Stimulated activated CD4-positive, alpha-beta T cell treated with anti-CD3 and anti-CD28 coated beads, TNF-alpha, amount 100 ng/mL, for 1 hour (primary cell): Measurements from ENCODE around the gene SPP2.

Source experiments
- DNase-seq, 3 donors: peaks; one replicate each; pipeline ENCODE4 v3.0.0-alpha.2; 2020; ENCODE audit warnings: low read depth in 3 of 3, low spot score in 1 of 3

Gene SPP2

DNA sequence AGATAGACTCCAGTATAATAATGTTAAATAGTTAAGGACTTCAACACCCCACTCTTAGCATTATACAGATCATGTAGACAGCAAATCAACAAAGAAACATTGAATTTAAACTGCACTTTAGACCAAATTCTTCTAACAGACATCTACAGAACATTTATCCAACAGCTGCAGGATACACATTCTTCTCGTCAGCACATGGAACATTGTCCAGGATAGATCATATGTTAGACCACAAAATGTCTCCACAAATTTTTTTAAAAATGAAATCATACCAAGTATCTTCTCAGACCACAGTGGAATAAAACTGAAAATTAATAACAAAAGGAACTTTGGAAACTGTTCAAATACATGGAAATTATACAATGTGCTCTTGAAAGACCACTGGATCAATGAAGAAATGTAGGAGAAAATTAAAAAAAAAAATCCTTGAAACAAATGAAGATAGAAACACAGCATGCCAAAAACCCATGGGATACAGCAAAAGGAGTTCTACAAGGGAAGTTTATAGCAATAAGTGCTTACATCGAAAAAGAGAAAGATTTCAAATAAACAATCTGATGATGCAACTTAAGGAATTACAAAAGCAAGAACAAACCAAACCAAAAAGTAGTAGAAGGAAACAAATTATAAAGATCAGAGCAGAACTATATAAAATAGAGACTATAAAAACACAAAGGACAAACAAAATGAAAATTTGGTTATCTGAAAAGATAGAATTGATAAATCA, 12.3 kb upstream of the SPP2 start:
- DNase-seq, result no peak

DNA sequence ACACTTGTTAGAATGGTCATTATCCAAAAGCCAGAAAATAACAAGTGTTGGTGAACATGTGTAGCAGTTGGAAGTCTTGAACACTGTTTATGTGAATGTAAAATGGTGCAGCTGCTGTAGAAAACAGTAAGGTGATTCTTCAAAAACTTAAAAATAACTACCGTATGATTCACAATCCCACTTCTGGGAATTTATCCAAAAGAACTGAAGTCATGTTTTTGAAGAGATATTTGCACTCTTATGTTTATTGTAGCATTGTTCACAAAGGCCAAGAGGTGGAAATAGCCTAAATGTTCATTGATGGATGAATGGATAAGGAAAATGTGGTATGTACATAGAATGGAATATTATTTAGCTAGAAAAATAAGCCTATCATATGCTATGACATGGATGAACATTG, 6.3 kb upstream of the SPP2 start:
- DNase-seq, result no peak

DNA sequence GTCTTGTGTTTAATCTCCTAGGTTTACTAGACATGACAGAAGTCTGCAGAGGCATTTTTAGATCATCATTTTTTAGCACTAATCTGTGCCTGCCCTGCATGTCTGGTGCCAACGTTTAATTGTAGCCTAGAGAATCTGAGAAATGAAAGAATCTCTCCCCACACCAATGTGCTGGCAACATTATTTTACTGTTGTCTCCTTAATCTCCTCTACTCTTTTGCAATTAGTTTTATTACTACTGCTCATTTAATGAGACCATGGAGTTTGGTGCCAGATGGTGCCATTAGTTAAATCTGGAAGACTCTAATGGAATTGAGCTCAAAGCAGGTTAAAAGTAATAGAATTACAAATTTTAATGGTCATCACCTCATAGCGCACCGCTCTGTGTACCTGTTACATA, 4.0 kb upstream of the SPP2 start:
- DNase-seq, result no peak

DNA sequence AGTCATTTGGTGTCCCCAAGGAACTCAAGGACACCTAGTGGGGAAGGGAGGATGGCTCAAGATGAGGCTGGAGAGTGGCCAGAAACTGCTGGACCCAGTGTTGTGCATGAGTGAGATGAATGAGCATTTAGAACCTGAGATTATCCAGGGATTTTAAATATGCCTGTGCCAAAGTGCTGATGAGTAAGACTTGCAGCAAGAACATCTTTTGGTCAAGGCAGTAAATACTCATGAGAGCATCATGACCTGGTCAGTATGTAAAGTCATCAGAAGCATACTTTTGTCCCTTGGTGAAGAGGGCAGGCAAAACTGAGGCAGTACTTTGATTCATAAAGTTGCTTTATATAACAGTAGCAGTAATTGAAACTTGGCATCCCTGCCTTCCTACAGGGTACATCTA, 3.1 kb upstream of the SPP2 start:
- DNase-seq, result no peak

DNA sequence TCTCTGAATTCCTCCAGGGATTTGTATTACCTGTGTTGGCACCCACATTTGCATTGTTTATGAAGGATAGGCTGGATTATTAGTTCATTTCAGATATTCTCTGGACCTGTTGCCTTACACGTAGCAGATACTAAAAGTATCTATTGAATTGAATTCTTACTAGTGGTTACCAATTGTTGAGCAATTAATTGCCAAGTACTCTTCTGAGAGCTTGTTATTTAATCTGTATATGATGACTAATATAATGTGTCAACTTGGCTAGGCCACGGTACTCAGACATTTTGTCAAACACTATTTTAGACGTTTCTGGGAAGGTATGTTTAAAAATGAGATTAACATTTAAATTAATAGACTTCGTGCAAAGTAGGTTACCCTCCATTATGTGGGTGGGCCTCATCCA, 2.5 kb upstream of the SPP2 start:
- DNase-seq, result no peak

DNA sequence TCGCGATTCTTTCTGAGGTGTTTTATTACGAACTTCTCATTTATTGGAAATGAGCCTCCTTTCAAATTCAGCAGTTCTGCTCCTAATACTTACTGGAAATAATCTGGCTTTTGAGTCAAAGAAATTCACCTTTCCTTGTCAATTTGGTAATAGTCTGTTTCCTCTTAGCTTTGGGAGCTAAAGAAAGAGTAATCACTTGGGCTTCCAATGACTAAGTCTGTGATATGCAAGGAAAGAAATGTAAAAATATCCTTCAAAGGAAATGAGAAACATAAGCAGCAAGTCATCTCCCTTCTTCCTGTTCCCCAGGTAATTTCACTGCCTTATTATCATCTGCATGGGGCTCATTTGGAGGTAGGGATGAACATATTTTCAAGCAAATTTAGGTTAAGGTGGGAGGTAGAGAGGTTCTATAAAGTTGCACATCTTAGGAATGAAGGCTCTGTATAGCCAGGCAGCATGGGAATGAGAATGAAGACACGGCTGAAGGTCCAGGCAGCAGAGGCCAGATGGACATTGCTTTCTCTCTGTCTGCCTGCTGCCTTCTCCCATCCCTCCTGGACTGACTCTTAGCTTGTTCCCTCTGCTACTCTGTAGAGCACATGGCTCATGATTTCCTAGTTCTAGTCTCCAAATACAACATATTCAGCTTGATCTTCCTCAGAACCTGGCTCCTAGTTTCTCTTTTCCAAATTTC, 1.0 kb downstream of the SPP2 start:
- no peak for DNase-seq

DNA sequence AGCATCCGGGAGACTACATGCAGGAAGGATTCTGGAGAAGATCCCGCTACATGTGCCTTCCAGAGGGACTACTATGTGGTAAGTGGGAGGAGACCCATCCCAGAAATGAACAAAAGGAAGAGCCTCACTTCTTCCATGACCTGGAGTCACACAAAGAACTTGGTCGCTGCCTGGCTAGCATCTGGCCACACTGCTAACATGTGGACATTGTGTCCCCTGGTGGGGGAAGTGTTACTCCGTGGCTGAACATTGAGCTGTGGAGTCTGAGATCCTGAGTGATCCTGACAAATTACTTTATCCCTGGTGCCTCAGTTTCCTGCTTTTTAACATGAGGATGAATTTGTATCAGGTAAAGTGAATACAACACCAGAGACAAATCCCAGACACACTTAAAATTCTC, 8.4 kb downstream of the SPP2 start:
- no peak for DNase-seq

DNA sequence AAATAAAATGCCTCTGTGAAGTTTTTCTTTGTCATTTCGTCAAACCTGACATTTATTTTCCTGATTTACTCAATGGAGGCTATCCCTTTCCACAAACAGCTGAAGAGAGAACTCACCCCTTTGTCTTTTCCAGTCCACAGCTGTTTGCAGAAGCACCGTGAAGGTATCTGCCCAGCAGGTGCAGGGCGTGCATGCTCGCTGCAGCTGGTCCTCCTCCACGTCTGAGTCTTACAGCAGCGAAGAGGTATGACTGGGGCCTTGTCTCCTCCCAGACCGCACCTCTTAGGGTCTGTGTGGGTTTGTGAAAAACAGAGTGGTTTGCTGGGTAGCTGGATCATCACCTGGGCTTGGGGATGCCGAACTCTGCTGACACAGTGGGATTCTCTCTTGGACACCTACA, 9.7 kb downstream of the SPP2 start:
- DNase-seq, result no peak

DNA sequence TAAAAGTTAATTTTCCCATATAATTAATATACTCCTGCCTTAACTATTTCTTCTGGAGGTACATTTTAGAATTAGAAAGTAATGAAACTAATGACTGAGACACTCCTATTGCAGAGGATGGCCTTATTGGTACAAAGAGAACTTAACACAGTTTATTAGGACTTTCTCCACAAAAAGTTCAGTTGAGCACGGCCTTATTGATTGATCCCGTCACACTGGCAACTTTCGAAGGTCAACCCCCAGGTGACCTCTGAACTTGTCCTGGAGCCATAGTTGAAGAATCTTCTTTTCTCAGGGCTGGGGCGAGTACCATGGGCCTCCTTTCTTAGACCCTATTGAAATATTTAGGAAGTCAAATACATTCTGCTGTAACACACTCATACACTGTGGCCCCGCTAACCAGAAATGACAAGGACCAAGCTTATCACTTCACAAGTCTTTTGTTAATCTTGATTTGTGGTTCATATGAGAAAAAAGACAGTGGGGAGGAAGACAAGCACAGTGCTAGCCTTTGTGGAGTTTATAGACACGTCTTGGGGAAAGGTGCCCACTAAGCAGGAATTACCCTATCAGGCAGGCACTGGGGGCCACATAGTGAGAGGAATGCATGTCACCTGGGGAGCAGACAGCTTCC, 11.2 kb downstream of the SPP2 start:
- DNase-seq, result no peak

DNA sequence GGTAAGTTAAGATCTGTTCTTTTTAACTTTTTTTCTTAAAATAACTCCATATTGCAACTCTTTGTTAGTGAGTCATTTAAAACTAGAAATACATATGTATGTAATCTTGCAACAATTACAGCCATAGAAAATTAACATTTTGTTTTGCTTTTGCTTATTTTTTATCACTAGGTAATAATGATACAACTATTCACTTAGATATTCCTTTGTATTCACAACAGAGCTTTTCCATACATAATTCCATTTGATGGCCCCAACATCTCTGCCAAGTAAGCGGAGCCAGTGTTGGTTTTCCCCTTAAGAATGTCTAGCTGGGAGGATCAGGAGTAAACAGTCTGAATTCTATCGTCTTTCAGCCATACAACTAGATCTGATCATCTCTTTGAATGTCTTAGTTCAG, 16.1 kb downstream of the SPP2 start:
- no peak for DNase-seq

DNA sequence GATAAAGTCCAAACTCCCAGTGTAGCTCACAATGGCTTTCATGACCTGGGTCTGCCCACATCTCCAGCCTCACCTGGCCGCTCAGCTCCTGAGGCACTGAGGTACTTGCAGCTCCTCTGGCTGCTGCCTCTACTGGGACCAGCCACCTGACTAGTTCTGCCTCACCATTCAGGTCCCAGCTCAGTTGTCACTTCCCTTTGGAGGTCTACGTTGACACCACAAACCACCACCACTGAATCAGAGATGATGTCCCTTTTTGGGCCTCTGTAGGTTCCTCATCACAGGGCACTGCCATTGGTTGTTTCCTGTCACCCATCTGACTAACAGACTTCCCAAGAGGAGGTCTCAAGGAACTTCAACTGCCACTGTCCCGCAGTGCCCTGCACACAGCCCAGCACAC, 21.2 kb downstream of the SPP2 start:
- no peak for DNase-seq

DNA sequence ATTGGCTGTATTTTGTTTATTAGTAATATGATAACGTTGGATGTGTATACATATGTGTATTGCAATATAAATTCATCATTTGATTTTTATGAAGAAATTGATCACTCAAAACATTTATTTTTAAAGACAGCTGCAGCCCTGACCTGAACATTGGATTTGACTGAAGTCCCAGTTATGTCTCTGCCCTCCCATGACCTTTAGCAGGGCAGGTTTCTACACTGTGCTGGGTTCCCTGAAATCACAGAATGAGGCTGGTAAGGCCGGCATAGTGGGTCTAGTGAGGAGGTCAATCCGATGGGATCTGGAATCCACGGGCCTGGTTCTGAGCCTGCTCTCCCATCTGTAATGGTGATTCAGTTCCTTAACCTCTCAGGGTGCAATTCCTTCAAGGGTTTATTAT, 22.0 kb downstream of the SPP2 start:
- no peak for DNase-seq

DNA sequence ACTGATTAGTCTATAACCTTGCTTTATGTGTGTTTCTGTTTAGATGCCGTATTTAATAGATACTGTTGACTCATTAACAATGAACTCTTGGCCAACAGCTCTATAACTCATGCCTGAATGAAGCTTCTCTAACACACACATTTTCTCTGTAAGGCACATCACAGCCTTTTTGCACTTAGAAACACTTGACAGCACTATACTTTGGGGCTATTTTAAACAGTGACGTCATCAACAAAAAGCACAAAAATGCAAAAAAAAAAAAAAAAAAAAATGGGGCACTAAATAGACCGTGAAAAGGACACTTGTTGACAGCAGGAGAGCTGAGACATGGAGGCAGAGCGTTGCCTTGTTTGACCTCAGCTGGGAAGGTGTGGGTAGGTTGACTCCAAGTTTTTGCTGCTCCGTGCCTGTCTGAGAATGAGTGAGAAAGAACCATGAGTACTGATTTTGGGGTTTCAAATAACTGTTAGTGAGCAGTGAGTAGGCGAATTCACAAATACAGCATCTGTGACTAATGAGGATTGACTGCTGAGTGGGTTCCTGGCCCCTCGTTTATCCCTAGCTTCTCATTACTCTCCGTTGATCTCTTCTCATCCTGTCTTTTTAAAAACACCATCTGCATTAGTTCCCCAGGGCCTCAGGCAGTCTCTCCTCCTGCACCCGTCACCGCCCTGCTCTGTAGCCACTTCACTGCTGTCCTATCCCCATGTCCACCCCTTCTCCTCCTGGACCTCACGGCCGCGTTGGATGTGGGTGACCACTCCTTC, 24.4 kb downstream of the SPP2 start:
- DNase-seq, result no peak

DNA sequence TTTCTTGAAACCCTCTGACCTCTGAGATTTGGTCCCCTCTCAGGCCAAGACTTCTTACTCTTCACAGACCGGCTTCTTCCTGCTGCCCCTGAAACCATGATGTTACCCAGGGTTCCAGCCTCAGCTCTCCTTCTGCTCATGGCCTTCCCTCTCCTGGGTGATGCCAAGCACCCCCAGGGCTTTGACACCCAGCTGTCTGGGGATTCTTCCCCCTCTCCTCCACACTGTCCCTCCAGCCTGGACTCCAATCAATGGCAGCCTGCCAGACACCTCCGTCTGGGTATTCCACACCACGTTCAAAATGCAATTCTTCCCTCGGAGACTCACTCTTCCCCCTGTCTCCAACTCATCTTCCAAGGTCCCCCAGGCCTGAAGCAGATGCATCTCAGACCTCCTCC, 25.0 kb downstream of the SPP2 start:
- DNase-seq, result no peak

DNA sequence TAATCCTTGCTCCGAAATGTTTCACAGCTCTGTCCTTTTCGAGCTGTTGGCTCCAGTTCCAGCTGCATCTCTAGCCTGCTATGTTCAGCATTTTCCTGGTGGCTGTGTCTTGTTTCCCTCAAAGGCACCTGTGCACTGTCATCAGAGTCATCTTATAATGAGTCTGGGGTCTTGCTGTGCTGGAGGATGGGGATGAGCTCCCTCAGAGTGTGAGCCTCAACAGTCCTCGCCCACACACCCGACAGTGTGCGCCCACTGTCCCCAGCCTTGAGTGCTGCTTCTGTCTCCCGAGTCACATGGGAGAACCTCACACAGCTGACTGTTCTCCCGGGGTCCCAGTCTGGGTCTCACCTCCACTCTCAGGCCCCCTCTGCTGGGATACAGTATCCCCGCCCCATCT, 25.4 kb downstream of the SPP2 start:
- DNase-seq, result no peak

DNA sequence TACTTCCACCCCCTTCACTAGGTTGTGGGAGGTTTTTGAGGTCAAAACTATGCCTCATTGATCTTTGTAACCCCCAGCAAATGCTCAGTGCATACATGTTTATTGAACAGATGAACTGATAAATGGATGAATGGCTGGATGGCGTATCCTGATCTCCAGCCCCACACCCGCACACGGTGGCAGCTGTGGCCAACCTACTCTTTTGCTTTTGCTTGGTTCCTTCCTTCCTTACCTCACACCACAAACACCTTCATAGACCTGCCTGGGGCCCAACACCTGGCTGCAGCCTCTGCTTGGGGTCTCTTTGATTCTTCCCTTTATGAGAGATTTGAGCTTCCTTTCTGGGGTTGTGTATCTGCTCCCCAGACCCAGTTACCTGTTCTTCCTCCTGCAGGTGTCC, 25.9 kb downstream of the SPP2 start:
- DNase-seq, result no peak

DNA sequence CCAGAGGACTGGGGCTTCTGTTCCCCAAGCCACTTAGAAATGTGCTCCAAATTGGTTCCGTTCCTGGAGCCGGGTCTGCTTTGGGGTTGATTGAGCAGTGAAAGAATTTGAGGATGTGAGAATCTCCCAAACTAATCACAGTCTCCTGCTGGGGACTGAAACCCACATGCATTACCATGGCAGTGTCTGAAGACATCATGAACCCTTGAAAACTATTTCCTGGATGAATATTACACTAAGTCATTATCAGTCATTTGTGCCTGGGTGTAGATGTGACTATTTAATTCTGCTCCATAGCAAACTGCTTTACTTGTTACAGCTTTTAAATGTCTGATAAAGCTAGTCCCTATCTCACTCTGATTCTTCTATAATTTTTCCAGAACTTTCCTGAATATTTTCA, 27.6 kb downstream of the SPP2 start:
- DNase-seq, result no peak

DNA sequence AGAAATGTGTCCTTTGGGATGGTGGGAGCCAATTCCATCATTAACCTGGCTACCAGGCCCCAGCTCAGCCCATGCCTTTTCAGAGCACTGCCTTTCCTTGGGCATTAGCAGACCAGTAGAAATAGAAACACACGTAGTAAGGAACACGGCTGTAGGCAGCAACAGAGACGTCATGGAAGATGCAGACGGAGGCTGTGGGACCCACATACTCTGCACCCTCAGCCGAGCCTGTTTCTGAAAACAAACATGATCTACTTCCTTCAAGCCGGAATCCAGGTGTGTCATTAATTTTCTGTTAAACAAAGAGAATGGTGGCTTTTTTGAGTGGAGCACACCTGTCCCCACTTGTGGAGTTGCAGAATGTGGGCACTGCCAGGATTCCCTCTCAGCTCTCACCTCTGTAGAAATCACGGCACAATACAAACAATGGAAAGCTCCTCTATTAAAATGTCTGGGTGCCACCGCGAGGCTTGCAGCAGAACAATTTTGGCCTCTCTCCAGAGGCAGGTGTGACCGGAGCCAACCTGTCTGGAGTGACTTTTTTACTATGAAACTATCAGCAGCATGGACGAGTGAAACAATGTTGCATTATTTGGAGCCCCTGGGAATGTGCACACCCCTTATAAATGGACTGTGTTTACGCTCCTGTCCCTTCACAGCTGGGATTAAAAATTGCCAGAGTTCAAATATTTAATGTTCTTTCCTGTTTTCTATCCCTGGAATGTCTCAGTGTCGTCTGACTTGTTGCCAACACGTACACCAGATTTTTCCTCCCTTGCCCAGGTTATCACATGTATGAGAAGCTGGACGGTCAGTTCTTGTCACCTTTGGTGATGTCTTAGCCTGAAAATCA, 31.7 kb downstream of the SPP2 start:
- no peak for DNase-seq

DNA sequence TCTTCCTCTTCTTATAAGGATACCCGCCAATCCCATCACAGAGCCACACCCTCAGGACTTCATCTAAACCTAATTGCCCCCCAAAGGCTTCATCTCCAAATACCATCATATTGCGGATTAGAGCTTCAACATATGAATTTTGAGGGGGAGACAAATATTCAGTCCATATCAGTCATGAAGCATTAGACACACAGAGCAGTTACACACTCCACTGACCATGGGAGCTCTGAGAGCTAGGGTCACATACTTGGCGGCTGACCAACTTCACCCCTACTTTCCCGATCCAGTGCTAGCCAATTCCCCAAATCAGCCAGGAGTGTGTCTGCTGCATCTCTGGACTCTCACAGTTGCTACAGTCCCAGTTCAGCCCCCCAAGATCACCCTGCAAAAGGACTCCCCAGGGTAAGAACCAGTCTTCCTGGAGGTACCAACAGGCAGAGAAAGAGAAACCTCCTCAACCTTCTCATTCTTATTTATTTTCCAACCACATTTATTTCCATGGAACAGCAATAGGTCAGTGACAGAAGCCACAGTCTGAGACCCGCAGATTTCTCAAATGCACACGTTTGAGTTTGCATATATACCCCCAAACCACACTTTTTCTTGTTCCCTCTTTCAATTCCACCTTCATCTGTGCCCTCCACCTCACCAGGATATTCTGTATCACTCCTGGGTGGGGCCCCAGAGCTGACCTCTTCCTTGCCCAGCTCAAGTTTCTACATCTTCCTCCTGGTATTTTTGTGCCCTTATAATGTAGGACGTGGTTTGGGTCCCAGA, 33.3 kb downstream of the SPP2 start:
- no peak for DNase-seq

DNA sequence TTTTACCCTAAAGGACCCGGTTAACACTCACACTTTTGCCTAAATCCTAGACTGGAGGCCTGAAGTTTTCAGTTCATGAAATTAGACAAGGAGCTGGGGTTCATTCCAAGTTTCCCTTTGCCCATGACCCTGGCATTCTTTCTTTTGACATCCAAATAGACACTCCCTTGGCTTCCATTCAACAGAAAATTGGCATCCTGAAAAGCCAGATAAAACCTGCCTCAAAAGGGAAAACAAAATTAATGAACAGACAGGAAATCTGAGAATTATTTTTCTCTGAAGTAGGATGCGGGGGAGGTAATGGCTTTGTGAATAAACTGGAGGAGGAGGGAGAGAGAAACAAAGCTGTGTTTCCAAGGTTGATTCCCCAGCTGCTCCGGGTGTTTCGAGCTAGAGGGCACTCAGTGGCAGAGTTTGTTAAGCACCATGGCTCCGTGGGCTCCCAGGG, 41.0 kb downstream of the SPP2 start:
- no peak for DNase-seq
